GM23338 (cell line): Measurements from ENCODE around the gene NCOA1. TPM values are rescaled to one million over a fixed set of nuclear protein-coding genes. Genes with fewer than 3 reads are reported as not detected.

Experiments used
- ATAC-seq: fragments of 200-7000 bp; cut with Tn5 transposase; 3 replicates; pipeline ENCODE4 v1.9.1; 2020
- DNase-seq: peaks from one replicate; pipeline ENCODE4 v3.0.0-alpha.2; 2015; ENCODE audit warnings: low spot score
- H2AFZ ChIP-seq: fragments of 200-600 bp; sonication (generic); 2 replicates; pipeline ENCODE4 v1.8.0; 2016; ENCODE audit warnings: antibody characterized with exemption, mild to moderate bottlenecking, moderate library complexity
- H3F3A ChIP-seq: fragments of 200-600 bp; sonication (generic); replicated peaks from 2 replicates; pipeline ENCODE4 v1.8.0; 2017; ENCODE audit warnings: antibody characterized with exemption, mixed run types, low read depth
- H3K27ac ChIP-seq: fragments of 200-600 bp; sonication (generic); 2 replicates; pipeline ENCODE4 v1.6.1; 2016; ENCODE audit warnings: low read depth
- H3K27me3 ChIP-seq: fragments of 200-600 bp; sonication (generic); 2 replicates; pipeline ENCODE4 v1.8.0; 2016; ENCODE audit warnings: mild to moderate bottlenecking, mixed run types, moderate library complexity; ENCODE audit not compliant: insufficient read depth
- H3K36me3 ChIP-seq: fragments of 200-600 bp; sonication (generic); 2 replicates; pipeline ENCODE4 v1.8.0; 2016; ENCODE audit warnings: mild to moderate bottlenecking; ENCODE audit not compliant: insufficient read depth
- H3K4me1 ChIP-seq: fragments of 200-600 bp; sonication (generic); 2 replicates; pipeline ENCODE4 v1.8.0; 2016; ENCODE audit warnings: mild to moderate bottlenecking, moderate library complexity; ENCODE audit not compliant: insufficient read depth
- H3K4me2 ChIP-seq: fragments of 200-600 bp; sonication (generic); 2 replicates; pipeline ENCODE4 v1.7.1; 2017; ENCODE audit warnings: mixed run types
- H3K4me3 ChIP-seq: fragments of 200-600 bp; sonication (generic); 2 replicates; pipeline ENCODE4 v1.6.1; 2016; ENCODE audit warnings: mixed run types
- H3K79me2 ChIP-seq: fragments of 200-600 bp; sonication (generic); replicated peaks from 2 replicates; pipeline ENCODE4 v1.8.0; 2017; ENCODE audit warnings: mild to moderate bottlenecking; ENCODE audit not compliant: insufficient read depth
- H3K9me2 ChIP-seq: fragments of 200-600 bp; sonication (generic); 2 replicates; pipeline ENCODE4 v1.8.0; 2017; ENCODE audit not compliant: insufficient read depth
- H4K20me1 ChIP-seq: fragments of 200-600 bp; sonication (generic); replicated peaks from 2 replicates; pipeline ENCODE4 v1.8.0; 2017; ENCODE audit warnings: mild to moderate bottlenecking; ENCODE audit not compliant: insufficient read depth
- H3K27ac Mint-ChIP-seq: 2 replicates; pipeline ENCODE4 v1.8.0; 2020; ENCODE audit warnings: inconsistent platforms, mild to moderate bottlenecking, moderate library complexity, mixed read lengths
- H3K27me3 Mint-ChIP-seq: 3 replicates; pipeline ENCODE4 v1.8.0; 2022; ENCODE audit warnings: low read depth, mild to moderate bottlenecking, moderate library complexity, mixed read lengths, inconsistent platforms; ENCODE audit not compliant: insufficient read depth, poor library complexity
- H3K36me3 Mint-ChIP-seq: 3 replicates; pipeline ENCODE4 v1.8.0; 2021; ENCODE audit warnings: low read depth, mild to moderate bottlenecking, inconsistent platforms, moderate library complexity, mixed read lengths
- H3K4me1 Mint-ChIP-seq: 3 replicates; pipeline ENCODE4 v1.8.0; 2020; ENCODE audit warnings: mild to moderate bottlenecking, inconsistent platforms, mixed read lengths
- H3K4me3 Mint-ChIP-seq: 3 replicates; pipeline ENCODE4 v1.8.0; 2021; ENCODE audit warnings: moderate library complexity, mild to moderate bottlenecking, inconsistent platforms, mixed read lengths
- H3K9me3 Mint-ChIP-seq: 3 replicates; pipeline ENCODE4 v1.8.0; 2020; ENCODE audit warnings: moderate library complexity, mild to moderate bottlenecking, inconsistent platforms, mixed read lengths
- CREB1 ChIP-seq: fragments of 250-450 bp; sonication (Bioruptor Pico); IDR thresholded peaks from 2 replicates; pipeline ENCODE4 v1.5.0; 2020; ENCODE audit warnings: low read depth, mild to moderate bottlenecking, moderate library complexity
- CTCF ChIP-seq, 2 experiments: fragments of 200-600 bp in 1 of 2; sonication (generic) in 1 of 2; conservative IDR thresholded peaks; 2 replicates each; pipeline versions ENCODE4 v1.5.1 to v1.6.1; 2016 to 2017; ENCODE audit warnings: antibody characterized with exemption in 2 of 2, low read depth in 2 of 2, mild to moderate bottlenecking in 2 of 2, moderate library complexity in 1 of 2
- ETS1 ChIP-seq: IDR thresholded peaks from 2 replicates; pipeline ENCODE4 v1.6.1; 2016; ENCODE audit warnings: antibody characterized with exemption
- REST ChIP-seq: IDR thresholded peaks from one replicate; pipeline ENCODE4 v1.6.1; 2018; ENCODE audit warnings: antibody characterized with exemption; ENCODE audit not compliant: unreplicated experiment
- STAT1 ChIP-seq: IDR thresholded peaks from one replicate; pipeline ENCODE4 v1.6.1; 2016; ENCODE audit warnings: antibody characterized with exemption; ENCODE audit not compliant: unreplicated experiment
- ZNF114 ChIP-seq: fragments of 250-450 bp; sonication (Bioruptor Pico); IDR thresholded peaks from 2 replicates; pipeline ENCODE4 v1.5.0; 2020; ENCODE audit warnings: mild to moderate bottlenecking, moderate library complexity
- ZNF462 ChIP-seq: fragments of 250-450 bp; sonication (Bioruptor Pico); IDR thresholded peaks from 2 replicates; pipeline ENCODE4 v1.5.0; 2020; ENCODE audit warnings: mild to moderate bottlenecking, moderate library complexity
- polyA plus RNA-seq: library from polyadenylated mRNA; unstranded; fragments of >200 nt; fragmentation: Nextera tagmentation; extraction: Ambion mirVana; gene quantifications from 2 replicates; pipeline ENCODE4 v1.2.1, GENCODE V29; 2016
- total RNA-seq: library from RNA; depleted of rRNA; stranded (reverse); fragments of >200 nt; shearing (Covaris generic); gene quantifications from 2 replicates; pipeline ENCODE4 v1.2.3, GENCODE V29; 2014

Gene NCOA1
- total and polyA plus RNA-seq, 2 experiments from 2014 or later = 7.1 to 15.1 TPM

GRCh38 chr2:24474053-24474452 lies 17.0 kb upstream of the NCOA1 start:
- Mint-ChIP-seq H3K27me3 (peaks cover 2% of the 10 kb centered on the region), H3K4me1 (peaks cover 3% of the 10 kb centered on the region; the same call in 1 of the 3 replicates), H3K4me3 (no peak overlapping the region), H3K27ac (no peak overlapping the region), H3K36me3 (no peaks in the 10 kb centered on the region), H3K9me3 (no peaks in the 10 kb centered on the region)
- H3K27me3 ChIP-seq = no peaks in the 10 kb centered on the region
- H3K79me2 ChIP-seq = no peaks in the 10 kb centered on the region
- H3F3A ChIP-seq = no peaks in the 10 kb centered on the region
- H2AFZ ChIP-seq = no peak overlapping the region
- TF ChIP-seq STAT1 (no peak), ZNF114 (CRISPR knock-in tag) (no peak), ZNF462 (no peak), ETS1 (no peak), REST (no peak), CTCF (conservative IDR thresholded peaks at IDR 0.05; ENCODE audit: low read depth in 2 of 2) (no peak), CREB1 (CRISPR knock-in tag) (no peak)
- H3K36me3 ChIP-seq = no peaks in the 10 kb centered on the region
- H3K4me3 ChIP-seq = no peak overlapping the region
- no peak overlapping the region for H3K27ac ChIP-seq
- no peaks in the 10 kb centered on the region for H3K4me1 ChIP-seq
- DNase-seq = no peak
- H3K9me2 ChIP-seq = no peaks in the 10 kb centered on the region
- no peak for ATAC-seq
- no peaks in the 10 kb centered on the region for H4K20me1 ChIP-seq
- H3K4me2 ChIP-seq = no peak overlapping the region
